HepG2 (cell line): ENCODE data around the gene IFT88.

Source experiments
- RELA ChIP-seq: sonication (generic); formaldehyde crosslinking; IDR thresholded peaks from 2 replicates; pipeline ENCODE4 v1.4.0; 2020; ENCODE audit warnings: missing genetic modification reagents
- STAT5B ChIP-seq: sonication (generic); formaldehyde crosslinking; IDR thresholded peaks from 2 replicates; pipeline ENCODE4 v1.4.0; 2020; ENCODE audit warnings: missing genetic modification reagents
- TF ChIP-seq, protein P1 (sequence below): sonication (generic); formaldehyde crosslinking; IDR thresholded peaks from 2 replicates; pipeline ENCODE4 v1.8.1; 2023; ENCODE audit warnings: missing genetic modification reagents, mild to moderate bottlenecking, borderline replicate concordance

DNA sequence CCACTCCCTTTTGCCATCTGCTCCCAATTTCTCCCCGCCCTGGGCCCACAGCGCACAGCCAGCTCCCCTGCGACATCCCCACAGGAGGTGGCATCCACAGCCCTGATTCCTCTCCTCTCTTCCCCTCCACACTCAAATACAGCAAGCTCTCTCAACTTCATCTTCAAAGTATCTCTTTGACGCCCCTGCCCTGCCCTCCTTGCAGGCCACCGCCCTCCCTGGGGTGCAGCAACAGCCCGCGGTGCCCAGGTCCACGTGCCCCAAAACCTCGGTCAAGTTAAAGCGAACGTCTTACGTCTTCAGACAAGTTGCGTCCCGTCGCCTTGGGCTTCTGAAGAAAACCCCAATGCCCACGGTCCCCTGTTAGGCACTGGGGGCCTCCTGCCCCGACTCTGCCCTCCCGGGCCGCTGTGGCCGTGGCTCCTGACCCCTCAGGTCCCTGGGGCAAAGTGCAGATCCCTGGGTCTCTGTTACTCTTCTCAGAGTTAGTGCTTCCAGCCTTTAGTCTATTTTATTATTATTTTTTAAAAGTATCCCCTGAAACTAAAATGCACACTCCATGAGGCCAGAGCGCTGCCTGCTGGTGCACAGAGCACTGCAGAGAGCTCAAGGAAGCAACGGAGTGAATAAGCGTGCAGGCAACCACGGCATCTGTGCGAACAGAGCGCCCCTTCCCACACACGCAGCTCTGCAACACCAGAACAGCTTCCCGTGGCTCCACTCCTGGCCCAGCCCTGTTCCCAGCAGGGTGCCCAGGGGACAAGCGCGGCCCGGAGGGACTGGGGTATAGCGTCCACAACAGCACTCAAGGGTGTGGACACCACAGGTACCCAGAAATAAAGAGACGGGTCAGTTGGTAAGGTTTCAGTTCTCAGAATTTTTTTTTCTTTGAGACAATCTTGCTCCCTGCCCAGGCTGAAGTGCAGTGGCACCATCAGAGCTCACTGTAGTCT, 163.0 kb downstream of the IFT88 start:
- TF ChIP-seq STAT5B (CRISPR knock-in tag) (no peak), RELA (no peak)
- TF ChIP-seq, protein P1, sequence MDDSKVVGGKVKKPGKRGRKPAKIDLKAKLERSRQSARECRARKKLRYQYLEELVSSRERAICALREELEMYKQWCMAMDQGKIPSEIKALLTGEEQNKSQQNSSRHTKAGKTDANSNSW, result no peak
